ENCODE data around the gene LRP5. TPM values are rescaled to one million over a fixed set of nuclear protein-coding genes. Genes with fewer than 3 reads are reported as not detected.

Gene LRP5
- polyA plus RNA-seq, 1 donor (not counting 4 experiments of a cell fraction or from before 2014, with no cell fraction given): 6.6 TPM

- TF ChIP-seq CTCF (optimal IDR thresholded peaks at IDR 0.05 in 1 of 3, IDR thresholded peaks at IDR 0.05 in 1 of 3, conservative IDR thresholded peaks at IDR 0.05 in 1 of 3; ENCODE audit: extremely low read depth in 1 of 3, insufficient read depth in 2 of 3, low read length in 3 of 3): no peak
- no peak for TF ChIP-seq EZH2 (IDR thresholded peaks at IDR 0.05; ENCODE audit: low read length)
- dilution Hi-C loops (cut with MboI; ENCODE audit: extremely low pct_ligation_motif_present, low sequenced_read_pairs): no loop called here
- no peak for DNase-seq (ENCODE audit: low read depth, low spot score)
- Histone ChIP-seq H3K9ac (ENCODE audit: control insufficient read depth, extremely low read depth, insufficient read depth, low read length) (no peak overlapping the region), H3K27ac (ENCODE audit: control insufficient read depth, insufficient read depth, low read length) (no peak overlapping the region), H3K27me3 (ENCODE audit: control insufficient read depth, extremely low read depth, insufficient read depth, low read length) (no peaks in the 10 kb centered on the region), H3K4me2 (ENCODE audit: control insufficient read depth, extremely low read depth, insufficient read depth, low read depth, low read length) (no peak overlapping the region), H2AFZ (ENCODE audit: control insufficient read depth, low read length) (no peak overlapping the region), H3K36me3 (ENCODE audit: control insufficient read depth in 2 of 2, extremely low read depth in 1 of 2, insufficient read depth in 2 of 2, low read length in 2 of 2) (peaks cover 16 to 20% of the 10 kb centered on the region in 2 experiments), H4K20me1 (ENCODE audit: control insufficient read depth, extremely low read depth, insufficient read depth, low read length) (peaks cover 7% of the 10 kb centered on the region), H3K9me1 (ENCODE audit: control insufficient read depth, extremely low read depth, insufficient read depth, low read length) (no peaks in the 10 kb centered on the region), H3K4me3 (ENCODE audit: control insufficient read depth in 2 of 3, extremely low read depth in 1 of 3, insufficient read depth in 2 of 3, low read depth in 1 of 3, low read length in 3 of 3) (no peak overlapping the region), H3K79me2 (ENCODE audit: control insufficient read depth, insufficient read depth, low read length) (no peaks in the 10 kb centered on the region), H3K4me1 (ENCODE audit: control insufficient read depth, extremely low read depth, insufficient read depth, low read length) (no peaks in the 10 kb centered on the region), H3K9me3 (ENCODE audit: control insufficient read depth, low read depth, low read length) (no peaks in the 10 kb centered on the region)
- FAIRE-seq: no peak
These were observed 74.1 kb downstream of the LRP5 start for GRCh38 chr11:68386331-68386978.

- dilution Hi-C loops (cut with MboI; ENCODE audit: extremely low pct_ligation_motif_present, low sequenced_read_pairs): no loop called here
- no peak overlapping the region for H3K9ac ChIP-seq (ENCODE audit: control insufficient read depth, extremely low read depth, insufficient read depth, low read length)
These were observed 75.4 kb downstream of the LRP5 start for GRCh38 chr11:68387840-68388239.

More at GRCh38 chr11:68387840-68388239, 75.4 kb downstream of the LRP5 start:
- H3K4me2 ChIP-seq (ENCODE audit: control insufficient read depth, extremely low read depth, insufficient read depth, low read depth, low read length): no peak overlapping the region
- peaks cover 20 to 21% of the 10 kb centered on the region in 2 experiments for H3K36me3 ChIP-seq (ENCODE audit: control insufficient read depth in 2 of 2, extremely low read depth in 1 of 2, insufficient read depth in 2 of 2, low read length in 2 of 2)
- H3K27ac ChIP-seq (ENCODE audit: control insufficient read depth, insufficient read depth, low read length): no peak overlapping the region
- no peak overlapping the region for H2AFZ ChIP-seq (ENCODE audit: control insufficient read depth, low read length)
- no peaks in the 10 kb centered on the region for H3K79me2 ChIP-seq (ENCODE audit: control insufficient read depth, insufficient read depth, low read length)
- H3K27me3 ChIP-seq (ENCODE audit: control insufficient read depth, extremely low read depth, insufficient read depth, low read length): no peaks in the 10 kb centered on the region
- H3K9me3 ChIP-seq (ENCODE audit: control insufficient read depth, low read depth, low read length): no peaks in the 10 kb centered on the region
- DNase-seq (ENCODE audit: low read depth, low spot score) (no peak), FAIRE-seq (no peak)
- no peak for TF ChIP-seq EZH2 (IDR thresholded peaks at IDR 0.05; ENCODE audit: low read length)
- TF ChIP-seq CTCF (optimal IDR thresholded peaks at IDR 0.05 in 1 of 3, IDR thresholded peaks at IDR 0.05 in 1 of 3, conservative IDR thresholded peaks at IDR 0.05 in 1 of 3; ENCODE audit: extremely low read depth in 1 of 3, insufficient read depth in 2 of 3, low read length in 3 of 3): no peak
- no peaks in the 10 kb centered on the region for H3K9me1 ChIP-seq (ENCODE audit: control insufficient read depth, extremely low read depth, insufficient read depth, low read length)
- no peak overlapping the region for H3K4me3 ChIP-seq (ENCODE audit: control insufficient read depth in 2 of 3, extremely low read depth in 1 of 3, insufficient read depth in 2 of 3, low read depth in 1 of 3, low read length in 3 of 3)
- H3K4me1 ChIP-seq (ENCODE audit: control insufficient read depth, extremely low read depth, insufficient read depth, low read length): no peaks in the 10 kb centered on the region
- peaks cover 7% of the 10 kb centered on the region for H4K20me1 ChIP-seq (ENCODE audit: control insufficient read depth, extremely low read depth, insufficient read depth, low read length)

Measured in keratinocyte (primary cell).